OCI-LY7 (cell line): ENCODE results near the gene EIF2D. TPM values are rescaled to one million over a fixed set of nuclear protein-coding genes. Genes with fewer than 3 reads are reported as not detected.

ENCODE experiments used
- BruUV-seq: library from RNA; stranded (reverse); fragments of 400-500 nt; replicated peaks from 2 replicates; lab custom pipeline; 2021; lab: Mats Ljungman, UMichigan
- CTCF ChIA-PET: fragments of 300-600 bp; sonication (Branson Sonifier 250); formaldehyde crosslinking; loops from one replicate; lab custom pipeline; 2022; ENCODE audit warnings: antibody characterized with exemption; ENCODE audit not compliant: unreplicated experiment; lab: Charles Lee
- POLR2A ChIA-PET: fragments of 300-600 bp; sonication (Branson Sonifier 250); formaldehyde crosslinking; loops from one replicate; lab custom pipeline; 2022; ENCODE audit warnings: antibody characterized with exemption; lab: Charles Lee
- DNase-seq: peaks from one replicate; pipeline ENCODE4 v3.0.0-alpha.2; 2015; ENCODE audit warnings: low spot score
- H2AFZ ChIP-seq: fragments of 200-600 bp; sonication (generic), shearing (Covaris generic); 2 replicates; pipeline ENCODE4 v1.6.1; 2014; ENCODE audit warnings: mild to moderate bottlenecking, antibody characterized with exemption, low read length, moderate library complexity
- H3K27ac ChIP-seq: fragments of 200-600 bp; sonication (generic); 2 replicates; pipeline ENCODE4 v1.5.1; 2014; ENCODE audit warnings: mixed run types, low read depth, mild to moderate bottlenecking, moderate library complexity, low read length, inconsistent platforms; ENCODE audit not compliant: poor library complexity, severe bottlenecking
- H3K36me3 ChIP-seq: fragments of 200-600 bp; sonication (generic); 2 replicates; pipeline ENCODE4 v1.6.1; 2014; ENCODE audit warnings: mild to moderate bottlenecking, antibody characterized with exemption, low read length, moderate library complexity, mixed read lengths; ENCODE audit not compliant: insufficient read depth
- H3K4me1 ChIP-seq: fragments of 200-600 bp; sonication (generic); 2 replicates; pipeline ENCODE4 v1.5.1; 2014; ENCODE audit warnings: mild to moderate bottlenecking, low read length; ENCODE audit not compliant: insufficient read depth, poor library complexity, severe bottlenecking
- H3K4me2 ChIP-seq: fragments of 200-600 bp; sonication (generic); 2 replicates; pipeline ENCODE4 v1.6.1; 2014; ENCODE audit warnings: mild to moderate bottlenecking, low read length
- H3K4me3 ChIP-seq: fragments of 200-600 bp; sonication (generic); 2 replicates; pipeline ENCODE4 v1.5.1; 2014; ENCODE audit warnings: mild to moderate bottlenecking, low read depth, low read length; ENCODE audit not compliant: poor library complexity, severe bottlenecking
- H3K79me2 ChIP-seq: fragments of 200-600 bp; sonication (generic); 2 replicates; pipeline ENCODE4 v1.6.1; 2016; ENCODE audit warnings: low read depth, mild to moderate bottlenecking, low read length, moderate library complexity, mixed read lengths; ENCODE audit not compliant: insufficient read depth
- H3K9me2 ChIP-seq: fragments of 200-600 bp; sonication (generic); 2 replicates; pipeline ENCODE4 v1.6.1; 2016; ENCODE audit warnings: mild to moderate bottlenecking, low read length, mixed read lengths; ENCODE audit not compliant: insufficient read depth
- H3K9me3 ChIP-seq: fragments of 200-600 bp; sonication (generic); 2 replicates; pipeline ENCODE4 v1.6.1; 2014; ENCODE audit warnings: mild to moderate bottlenecking, mixed run types, low read length, mixed read lengths
- H4K20me1 ChIP-seq: fragments of 200-600 bp; sonication (generic); 2 replicates; pipeline ENCODE4 v1.6.1; 2014; ENCODE audit warnings: mild to moderate bottlenecking, antibody characterized with exemption, low read length, moderate library complexity, mixed read lengths; ENCODE audit not compliant: insufficient read depth
- EZH2phosphoT487 ChIP-seq: fragments of 200-600 bp; sonication (generic); IDR thresholded peaks from 2 replicates; pipeline ENCODE4 v1.6.1; 2018; ENCODE audit warnings: low read depth, borderline replicate concordance, mild to moderate bottlenecking, mixed run types, antibody characterized with exemption, low read length, moderate library complexity, mixed read lengths
- intact Hi-C: fragments of 100-400 bp; cut with micrococcal nuclease; formaldehyde crosslinking; loops from one replicate; pipeline ENCODE4 v1.10.0; 2022; ENCODE audit not compliant: unreplicated experiment
- total RNA-seq, 2 experiments: library from RNA; depleted of rRNA in 1 of 2; stranded (reverse); fragments of >200 nt in 1 of 2; shearing (Covaris generic) in 1 of 2; gene quantifications; 2 replicates each; pipeline ENCODE4 v1.2.3, GENCODE V29; 2014 to 2022
- TF ChIP-seq, protein P1 (sequence below): fragments of 200-600 bp; sonication (generic); conservative IDR thresholded peaks from 2 replicates; pipeline ENCODE4 v1.5.1; 2014; ENCODE audit warnings: mild to moderate bottlenecking, antibody characterized with exemption, low read length, moderate library complexity, mixed read lengths

Gene EIF2D
- total RNA-seq, 2 experiments from 2014 or later = 68.6 to 85.4 TPM

- Histone ChIP-seq H4K20me1 (no peaks in the 10 kb centered on the region), H2AFZ (no peak overlapping the region), H3K27ac (no peak overlapping the region), H3K4me1 (peaks cover 25% of the 10 kb centered on the region), H3K4me2 (no peak overlapping the region), H3K4me3 (no peak overlapping the region), H3K9me2 (no peaks in the 10 kb centered on the region), H3K36me3 (0 out of 2 replicates have a peak, but pooled peaks cover 4% of the 10 kb centered on the region), H3K9me3 (no peaks in the 10 kb centered on the region), H3K79me2 (no peaks in the 10 kb centered on the region)
- DNase-seq = no peak
- ChIA-PET CTCF (interaction anchor here (1.2 kb wide), 1 partner anchor 82 kb away, joined by 3 read pairs; no protein-coding TSS in a partner anchor), POLR2A (interaction anchor here (0.6 kb wide), 1 partner anchor 1790 kb away, joined by 3 read pairs; no protein-coding TSS in a partner anchor)
- no TSS peak for BruUV-seq
- TF ChIP-seq EZH2phosphoT487 = no peak
- TF ChIP-seq, protein P1, sequence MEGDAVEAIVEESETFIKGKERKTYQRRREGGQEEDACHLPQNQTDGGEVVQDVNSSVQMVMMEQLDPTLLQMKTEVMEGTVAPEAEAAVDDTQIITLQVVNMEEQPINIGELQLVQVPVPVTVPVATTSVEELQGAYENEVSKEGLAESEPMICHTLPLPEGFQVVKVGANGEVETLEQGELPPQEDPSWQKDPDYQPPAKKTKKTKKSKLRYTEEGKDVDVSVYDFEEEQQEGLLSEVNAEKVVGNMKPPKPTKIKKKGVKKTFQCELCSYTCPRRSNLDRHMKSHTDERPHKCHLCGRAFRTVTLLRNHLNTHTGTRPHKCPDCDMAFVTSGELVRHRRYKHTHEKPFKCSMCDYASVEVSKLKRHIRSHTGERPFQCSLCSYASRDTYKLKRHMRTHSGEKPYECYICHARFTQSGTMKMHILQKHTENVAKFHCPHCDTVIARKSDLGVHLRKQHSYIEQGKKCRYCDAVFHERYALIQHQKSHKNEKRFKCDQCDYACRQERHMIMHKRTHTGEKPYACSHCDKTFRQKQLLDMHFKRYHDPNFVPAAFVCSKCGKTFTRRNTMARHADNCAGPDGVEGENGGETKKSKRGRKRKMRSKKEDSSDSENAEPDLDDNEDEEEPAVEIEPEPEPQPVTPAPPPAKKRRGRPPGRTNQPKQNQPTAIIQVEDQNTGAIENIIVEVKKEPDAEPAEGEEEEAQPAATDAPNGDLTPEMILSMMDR = no peak
- intact Hi-C loops = no loop called here
Measured at GRCh38 chr1:206577626-206578025, 34.6 kb downstream of the EIF2D start.

DNA sequence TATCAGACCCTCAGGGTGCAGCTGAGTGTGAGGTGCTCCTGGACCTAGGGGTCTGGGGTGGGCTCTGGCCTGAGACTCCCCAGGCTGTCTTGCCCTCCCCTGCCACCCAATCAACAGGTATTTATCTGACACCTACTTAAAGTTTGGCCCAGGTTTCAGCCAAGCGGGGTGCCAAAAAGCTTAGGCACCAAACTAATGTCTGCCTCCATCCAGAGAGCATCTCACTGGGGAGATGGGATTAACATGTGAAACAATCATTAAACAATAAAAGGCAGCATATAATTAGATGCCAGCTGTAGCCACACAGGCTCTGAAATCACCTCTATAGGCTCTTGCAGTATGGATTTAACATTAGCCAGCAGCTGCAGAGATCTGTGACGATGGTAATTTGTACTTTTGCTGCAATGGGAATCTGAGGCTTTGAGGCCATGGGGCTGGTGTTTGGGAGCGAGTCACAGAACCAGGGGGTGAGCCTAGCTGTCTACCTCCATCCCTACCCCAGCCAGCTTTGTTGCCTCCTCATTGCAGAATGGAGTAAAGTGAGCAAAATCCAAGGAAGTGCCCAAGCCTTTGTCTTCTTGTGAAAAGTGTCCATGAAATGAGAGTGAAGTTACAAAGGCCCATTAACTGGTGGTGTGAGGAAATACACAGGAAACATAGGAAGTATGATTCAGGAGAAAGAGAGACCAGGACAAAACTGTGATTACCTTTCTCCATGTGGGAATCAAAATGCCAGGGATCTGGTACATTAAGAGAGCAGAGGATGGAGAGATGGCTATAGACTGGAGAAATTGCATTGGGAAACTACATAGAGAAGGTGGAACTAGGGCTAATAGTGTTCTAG lies 36.1 kb downstream of the EIF2D start:
- Histone ChIP-seq H3K4me1 (peaks cover 25% of the 10 kb centered on the region), H3K79me2 (no peaks in the 10 kb centered on the region), H3K27ac (no peak overlapping the region), H3K36me3 (0 out of 2 replicates have a peak, but pooled peaks cover 4% of the 10 kb centered on the region), H3K9me2 (no peaks in the 10 kb centered on the region), H3K9me3 (no peaks in the 10 kb centered on the region), H3K4me2 (no peak overlapping the region), H3K4me3 (no peak overlapping the region), H4K20me1 (no peaks in the 10 kb centered on the region), H2AFZ (no peak overlapping the region)
- intact Hi-C loops = no loop called here
- POLR2A ChIA-PET = interaction anchor here (1.1 to 1.2 kb wide), 3 partner anchors 13 to 20 kb away, joined by 4 to 7 read pairs (median 6); no protein-coding TSS in a partner anchor
- CTCF ChIA-PET = no interaction called here
- TF ChIP-seq EZH2phosphoT487 = no peak
- TF ChIP-seq, protein P1 = no peak
- DNase-seq = no peak
- BruUV-seq = no TSS peak
